GM19372 (cell line): ENCODE results near the gene SLC9A9.

ENCODE experiments used
- ATAC-seq: cut with Tn5 transposase; IDR thresholded peaks from one replicate; pipeline ENCODE4 v1.9.1; 2021; ENCODE audit warnings: mild to moderate bottlenecking, low read depth, moderate library complexity; ENCODE audit not compliant: unreplicated experiment

The SLC9A9 gene

DNA sequence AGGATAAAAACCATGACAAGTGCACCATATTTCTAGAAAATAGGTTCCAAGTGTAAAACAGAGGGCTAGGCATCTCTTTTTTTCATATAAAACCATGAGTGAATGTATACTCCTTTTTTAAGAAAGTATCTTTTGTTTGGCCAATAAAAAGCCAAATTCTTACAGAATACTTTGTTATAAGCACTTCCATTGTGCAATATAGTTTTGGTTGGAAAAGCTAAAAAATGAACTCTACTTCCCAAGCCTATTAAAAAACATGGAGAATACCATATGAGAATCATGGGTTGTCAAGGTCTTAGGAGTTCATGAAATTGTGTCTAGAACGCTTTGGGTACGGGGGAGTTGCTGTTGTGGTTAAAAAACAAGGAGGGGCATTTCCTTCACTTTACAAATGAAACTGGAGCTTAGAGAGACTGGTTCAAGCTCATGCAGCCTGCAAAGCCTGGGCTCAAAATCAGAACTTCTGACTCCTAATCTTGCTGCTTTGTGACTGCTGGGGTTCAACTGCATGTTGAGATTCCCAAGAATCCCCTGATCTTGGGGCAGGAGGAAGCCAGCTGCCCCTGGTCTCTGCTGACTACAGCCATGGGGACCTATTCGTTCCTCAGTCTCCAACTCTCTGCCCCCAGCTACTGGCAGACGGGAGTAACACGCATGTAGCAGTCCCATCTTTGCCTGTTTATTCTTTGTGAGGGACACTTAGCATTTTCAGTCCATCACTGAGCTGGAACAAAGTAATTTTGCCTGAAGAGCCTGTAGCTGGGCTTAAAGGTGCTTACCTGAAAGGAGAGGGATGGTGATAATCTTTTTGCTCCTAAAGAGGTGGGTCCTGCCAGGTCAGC is 499.6 kb downstream of the SLC9A9 start:
- ATAC-seq = no peak

GRCh38 chr3:143344516-143345165 is 503.6 kb downstream of the SLC9A9 start:
- no peak for ATAC-seq

DNA sequence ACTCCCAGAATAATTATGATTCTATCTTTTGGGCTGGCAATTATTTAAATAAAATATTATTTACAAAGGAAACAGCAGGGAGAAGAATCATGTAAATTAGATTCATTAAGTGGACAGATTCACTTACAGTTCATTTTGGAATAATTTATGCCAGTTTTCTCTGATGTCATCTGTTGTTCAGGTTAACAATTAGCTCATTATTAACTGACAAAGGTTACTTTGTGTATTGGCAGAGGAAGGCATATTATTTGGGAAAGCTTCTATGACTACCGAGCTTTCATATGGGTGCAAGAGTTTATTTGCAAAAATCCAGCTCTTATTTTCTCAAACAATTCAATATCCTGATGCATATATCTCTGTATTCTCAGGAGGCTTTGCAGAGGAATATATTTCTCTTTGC is 504.3 kb downstream of the SLC9A9 start:
- ATAC-seq = no peak

GRCh38 chr3:143343031-143343430 is 505.2 kb downstream of the SLC9A9 start:
- ATAC-seq = no peak

DNA sequence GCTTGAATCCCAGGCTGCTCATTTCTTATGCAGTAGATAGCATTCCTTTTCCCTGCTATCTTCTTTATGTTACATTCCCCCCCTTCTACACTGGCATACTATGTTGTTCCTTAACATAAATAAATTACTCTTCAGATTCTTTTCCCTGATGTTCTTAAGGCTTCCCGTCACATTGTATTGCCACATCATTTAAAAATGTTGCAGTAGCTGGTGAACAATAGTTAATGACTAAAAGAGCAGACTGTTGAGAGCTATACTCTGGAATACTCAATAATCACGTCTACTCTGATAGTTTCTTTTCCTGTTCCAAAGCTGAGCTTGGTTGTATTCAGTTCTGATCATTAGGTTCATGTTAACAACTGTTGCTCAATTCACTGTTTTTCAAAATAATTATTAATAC is 508.8 kb downstream of the SLC9A9 start:
- ATAC-seq = no peak

DNA sequence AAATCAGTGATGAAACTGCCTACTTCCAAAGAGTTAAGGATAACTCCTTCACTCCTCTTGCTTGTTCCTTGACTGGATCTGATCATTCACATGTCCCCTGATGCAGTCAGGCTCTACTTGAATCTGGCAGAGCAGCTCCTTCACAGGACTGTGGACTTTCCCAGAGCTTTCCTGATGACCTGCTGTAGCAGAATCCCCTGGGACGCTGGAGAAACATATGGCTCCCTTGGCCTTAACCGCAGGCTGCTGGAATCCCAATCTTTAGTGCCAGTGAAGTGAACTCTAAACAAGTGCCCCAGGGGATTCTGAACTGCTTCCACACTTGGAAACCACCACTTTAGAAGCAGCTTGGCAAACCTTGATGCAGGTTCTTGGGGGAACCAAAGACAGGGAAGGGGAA is 510.9 kb downstream of the SLC9A9 start:
- no peak for ATAC-seq

GRCh38 chr3:143334231-143334630 is 514.0 kb downstream of the SLC9A9 start:
- ATAC-seq = no peak

- no peak for ATAC-seq
Observed at GRCh38 chr3:143333367-143333766, 514.9 kb downstream of the SLC9A9 start.

DNA sequence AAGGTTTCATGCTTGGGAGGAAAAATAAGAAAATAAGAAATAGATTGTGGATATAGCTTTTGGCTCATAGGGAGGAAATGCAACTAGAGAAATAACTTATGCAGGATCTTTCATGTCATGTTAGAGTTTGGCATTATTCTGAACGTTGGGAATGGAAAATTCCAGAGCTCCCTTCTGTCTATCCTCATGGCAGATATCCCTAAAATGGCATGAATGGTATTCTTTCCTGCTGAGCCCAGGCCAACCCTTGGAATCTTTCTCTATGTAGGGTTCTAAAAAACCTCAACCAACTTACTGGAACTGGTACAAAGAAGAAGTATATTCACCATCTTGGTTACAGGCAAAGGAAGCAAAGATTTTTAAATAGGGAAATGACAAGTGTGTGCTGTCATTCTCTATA is 516.2 kb downstream of the SLC9A9 start:
- no peak for ATAC-seq

DNA sequence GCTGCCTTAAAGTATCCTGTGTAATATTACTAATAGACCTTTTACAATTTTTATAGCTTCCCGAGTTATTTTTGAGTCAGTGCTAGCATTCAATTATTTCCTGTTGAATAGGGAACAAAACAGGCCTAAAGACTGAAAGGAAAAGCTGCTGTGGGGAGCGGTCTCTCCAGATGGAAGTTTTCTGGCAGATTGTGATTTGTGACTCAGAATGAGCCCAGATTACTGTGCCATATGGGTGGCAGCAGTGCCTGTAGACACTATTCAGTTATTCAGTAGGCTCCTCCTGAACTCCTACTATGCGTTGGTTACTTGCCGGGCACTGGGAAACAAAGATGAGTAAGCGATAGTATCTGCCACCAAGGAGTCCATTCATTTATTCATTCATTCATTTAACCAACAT is 516.9 kb downstream of the SLC9A9 start:
- ATAC-seq = no peak

GRCh38 chr3:143330296-143330868 is 517.9 kb downstream of the SLC9A9 start:
- ATAC-seq = no peak

- no peak for ATAC-seq
Observed at GRCh38 chr3:143329567-143330211, 518.6 kb downstream of the SLC9A9 start.

- no peak for ATAC-seq
Observed at GRCh38 chr3:143328451-143328850, 519.8 kb downstream of the SLC9A9 start.

GRCh38 chr3:143326983-143327778 is 521.1 kb downstream of the SLC9A9 start:
- no peak for ATAC-seq

DNA sequence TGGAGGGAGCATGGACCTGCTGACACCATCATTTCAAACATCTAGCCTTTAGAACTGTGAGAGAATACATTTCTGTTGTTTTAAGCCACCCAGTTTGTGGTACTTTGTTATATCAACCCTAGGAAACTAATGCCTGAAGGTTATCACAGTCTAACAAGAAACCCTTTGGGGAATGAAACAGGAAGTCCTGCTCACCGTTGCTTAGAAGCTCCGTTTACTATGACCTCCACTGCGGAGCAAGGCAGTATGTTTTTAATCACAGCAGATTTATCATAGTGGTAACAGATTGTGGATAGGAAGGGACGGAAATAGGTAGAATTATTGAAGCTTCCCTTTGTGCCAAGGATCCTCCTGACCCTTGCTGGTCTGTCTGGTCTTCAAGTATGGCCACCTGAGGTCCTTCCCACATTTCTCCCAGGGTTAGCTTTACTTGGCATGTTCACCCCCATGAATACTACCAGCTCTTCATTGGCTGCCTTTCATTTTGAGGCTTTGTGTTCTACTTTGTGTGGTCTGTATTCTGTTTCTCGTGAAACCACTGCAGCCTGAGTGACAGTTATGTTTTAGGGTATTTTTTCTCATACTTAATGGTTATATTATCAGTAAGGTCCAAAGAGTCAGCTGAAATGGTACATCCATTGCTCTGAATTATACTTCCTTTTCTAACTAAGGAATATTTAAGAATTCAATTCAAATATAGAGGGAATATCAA is 527.1 kb downstream of the SLC9A9 start:
- no peak for ATAC-seq

- ATAC-seq = no peak
Observed at GRCh38 chr3:143315766-143316165, 532.5 kb downstream of the SLC9A9 start.

GRCh38 chr3:143314251-143315093 is 533.8 kb downstream of the SLC9A9 start:
- no peak for ATAC-seq

DNA sequence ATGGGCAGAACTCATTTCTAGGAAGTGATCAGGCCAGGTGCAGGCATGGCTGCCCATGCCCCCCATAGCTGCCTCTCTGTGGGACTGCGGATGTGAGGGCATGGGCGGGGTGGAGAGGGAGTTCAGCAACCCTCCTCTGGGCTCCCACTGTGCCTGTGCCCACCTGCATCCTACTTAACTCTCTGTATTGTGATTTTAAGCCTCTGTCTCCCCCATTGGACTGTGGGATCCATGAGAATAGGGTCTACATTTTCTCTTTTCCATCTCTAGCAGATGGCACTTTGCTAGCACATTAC is 534.4 kb downstream of the SLC9A9 start:
- ATAC-seq = no peak
